GM12864 (cell line): Measurements from ENCODE around the gene SAA4.

ENCODE experiments used
- DNase-seq: peaks from one replicate; pipeline ENCODE4 v3.0.0-alpha.2; 2011; ENCODE audit warnings: low read depth
- H3K4me3 ChIP-seq: 2 replicates; pipeline ENCODE4 v1.5.1; 2011; ENCODE audit warnings: mild to moderate bottlenecking, low read depth, low read length, control low read depth
- CTCF ChIP-seq: IDR thresholded peaks from 2 replicates; pipeline ENCODE4 v1.5.1; 2011; ENCODE audit warnings: low read depth, mild to moderate bottlenecking, moderate library complexity, low read length, control low read depth, inconsistent platforms; ENCODE audit errors: missing control alignments

Gene SAA4

GRCh38 chr11:18225913-18226312 is 10.7 kb downstream of the SAA4 start:
- TF ChIP-seq CTCF = no peak
- DNase-seq = no peak
- no peak overlapping the region for H3K4me3 ChIP-seq

- DNase-seq = no peak
- TF ChIP-seq CTCF = no peak
- no peak overlapping the region for H3K4me3 ChIP-seq
Observed at GRCh38 chr11:18223591-18224387, 12.8 kb downstream of the SAA4 start.

GRCh38 chr11:18222814-18223421 is 13.7 kb downstream of the SAA4 start:
- DNase-seq = no peak
- H3K4me3 ChIP-seq = no peak overlapping the region
- TF ChIP-seq CTCF = no peak

- DNase-seq = no peak
- TF ChIP-seq CTCF = no peak
- H3K4me3 ChIP-seq = no peak overlapping the region
Observed at GRCh38 chr11:18221274-18221876, 15.2 kb downstream of the SAA4 start.

- DNase-seq = no peak
- no peak overlapping the region for H3K4me3 ChIP-seq
- no peak for TF ChIP-seq CTCF
Observed at GRCh38 chr11:18209058-18209457, 27.5 kb downstream of the SAA4 start.

GRCh38 chr11:18204771-18205170 is 31.8 kb downstream of the SAA4 start:
- no peak overlapping the region for H3K4me3 ChIP-seq
- no peak for DNase-seq

More at GRCh38 chr11:18204771-18205170, 31.8 kb downstream of the SAA4 start:
- no peak for TF ChIP-seq CTCF
